ENCODE measurements around the gene C1orf116. TPM values are rescaled to one million over a fixed set of nuclear protein-coding genes. Genes with fewer than 3 reads are reported as not detected.

The C1orf116 gene
- total and polyA plus RNA-seq, 10 donors, result 0.02 to 1.0 (median 0.27) TPM; not detected in 1

GRCh38 chr1:206987873-206988272 lies 44.7 kb downstream of the C1orf116 start:
- Histone ChIP-seq H3K9me3 (no peaks in the 10 kb centered on the region), H3K27ac (no peak overlapping the region), H3K4me3 (no peak overlapping the region), H3K36me3 (no peaks in the 10 kb centered on the region), H3K27me3 (replicated peaks in 1 of 7) (peaks cover 0 to 12% (median 0%) of the 10 kb centered on the region in 7 donors), H3K4me1 (no peaks in the 10 kb centered on the region)
- no peak for TF ChIP-seq CTCF (IDR thresholded peaks at IDR 0.05 in 8 of 11, conservative IDR thresholded peaks at IDR 0.05 in 3 of 11)
- no peak for TF ChIP-seq POLR2A (IDR thresholded peaks at IDR 0.05)
- no peak for TF ChIP-seq POLR2AphosphoS5 (IDR thresholded peaks at IDR 0.05)
- intact Hi-C loops (cut with DNase I; ENCODE audit: low total_unique reads), result loop anchor here (10.0 kb wide), 2 partner anchors 263 to 353 kb away; partner anchors contain the start of gene DYRK3
- no peak for DNase-seq
- 91 to 100% (median 100%) methylated on average over 1 of the region's 1 CpG for WGBS, 5 donors

- Histone ChIP-seq H3K27ac (no peak overlapping the region), H3K27me3 (replicated peaks in 1 of 7) (peaks cover 0 to 12% (median 0%) of the 10 kb centered on the region in 7 donors), H3K4me1 (no peaks in the 10 kb centered on the region), H3K9me3 (no peaks in the 10 kb centered on the region), H3K36me3 (no peaks in the 10 kb centered on the region), H3K4me3 (no peak overlapping the region)
- TF ChIP-seq POLR2AphosphoS5 (IDR thresholded peaks at IDR 0.05), result no peak
- TF ChIP-seq POLR2A (IDR thresholded peaks at IDR 0.05), result no peak
- TF ChIP-seq CTCF (IDR thresholded peaks at IDR 0.05 in 8 of 11, conservative IDR thresholded peaks at IDR 0.05 in 3 of 11), result no peak
- 89 to 95% (median 93%) methylated on average over 3 of the region's 3 CpGs for WGBS, 5 donors
- no peak for DNase-seq
- intact Hi-C loops (cut with DNase I; ENCODE audit: low total_unique reads), result loop anchor here (10.0 kb wide), 2 partner anchors 262 to 352 kb away; partner anchors contain the start of gene DYRK3
These were observed 45.7 kb downstream of the C1orf116 start for GRCh38 chr1:206986885-206987284.

GRCh38 chr1:206986402-206986801 lies 46.2 kb downstream of the C1orf116 start:
- no peaks in the 10 kb centered on the region for H3K4me1 ChIP-seq
- intact Hi-C loops (cut with DNase I; ENCODE audit: low total_unique reads), result loop anchor here (10.0 kb wide), 2 partner anchors 262 to 352 kb away; partner anchors contain the start of gene DYRK3
- WGBS, 5 donors, result 81 to 89% (median 87%) methylated on average over 3 of the region's 3 CpGs
- TF ChIP-seq POLR2A (IDR thresholded peaks at IDR 0.05) (no peak), POLR2AphosphoS5 (IDR thresholded peaks at IDR 0.05) (no peak), CTCF (IDR thresholded peaks at IDR 0.05 in 8 of 11, conservative IDR thresholded peaks at IDR 0.05 in 3 of 11) (no peak)
- H3K36me3 ChIP-seq, result no peaks in the 10 kb centered on the region
- H3K27ac ChIP-seq, result no peak overlapping the region
- no peak overlapping the region for H3K4me3 ChIP-seq
- no peaks in the 10 kb centered on the region for H3K9me3 ChIP-seq
- no peak for DNase-seq
- peaks cover 0 to 12% (median 0%) of the 10 kb centered on the region in 7 donors for H3K27me3 ChIP-seq (replicated peaks in 1 of 7)

DNA sequence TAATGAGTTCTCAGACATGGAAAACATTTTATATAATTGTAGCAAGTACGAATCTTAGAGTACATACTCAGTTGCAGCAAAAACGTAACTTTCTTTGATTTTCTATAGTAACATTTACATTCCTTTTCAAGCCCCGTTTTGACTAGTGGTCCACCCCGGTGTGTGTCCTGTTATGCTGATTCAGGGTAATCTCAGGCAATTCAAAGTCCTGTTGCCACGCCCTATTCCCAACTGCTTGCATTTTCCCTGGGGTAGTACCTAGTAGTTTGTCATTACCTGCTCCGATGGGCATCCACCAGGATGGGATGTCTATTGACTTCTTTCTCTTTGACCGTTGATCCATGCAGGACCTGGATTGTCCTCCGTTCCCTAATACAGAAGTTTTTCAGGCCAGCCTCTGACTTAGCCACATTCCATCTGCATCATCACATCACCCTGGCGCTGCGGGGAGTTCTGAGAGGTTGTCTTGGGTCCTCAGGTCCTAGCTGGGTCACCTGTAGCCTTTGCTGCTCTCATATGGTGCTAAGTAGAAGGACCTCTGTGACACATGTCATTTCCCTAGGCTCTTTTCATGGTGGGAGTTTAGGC lies 47.3 kb downstream of the C1orf116 start:
- 70 to 86% (median 80%) methylated on average over 10 of the region's 10 CpGs for WGBS, 5 donors
- H3K4me1 ChIP-seq, result no peaks in the 10 kb centered on the region
- no peak overlapping the region for H3K4me3 ChIP-seq
- DNase-seq, result no peak
- TF ChIP-seq CTCF (IDR thresholded peaks at IDR 0.05 in 8 of 11, conservative IDR thresholded peaks at IDR 0.05 in 3 of 11) (no peak), POLR2A (IDR thresholded peaks at IDR 0.05) (no peak), POLR2AphosphoS5 (IDR thresholded peaks at IDR 0.05) (no peak)
- intact Hi-C loops (cut with DNase I; ENCODE audit: low total_unique reads), result loop anchor here (10.0 kb wide), 2 partner anchors 260 to 350 kb away; partner anchors contain the start of gene DYRK3
- H3K27me3 ChIP-seq (replicated peaks in 1 of 7), result peaks cover 0 to 12% (median 0%) of the 10 kb centered on the region in 7 donors
- H3K27ac ChIP-seq, result no peak overlapping the region
- H3K36me3 ChIP-seq, result no peaks in the 10 kb centered on the region
- no peaks in the 10 kb centered on the region for H3K9me3 ChIP-seq

All from spleen (tissue), 11 donors.